GM21528 (cell line): ENCODE data around the gene HACL1.
"Not testable (repeated sequence)": the region's sequence is repeated elsewhere in the genome, so short reads cannot be mapped to it uniquely, and the experiment has no call there.

Experiments
- ATAC-seq: cut with Tn5 transposase; IDR thresholded peaks from one replicate; pipeline ENCODE4 v1.9.1; 2021; ENCODE audit warnings: mild to moderate bottlenecking, moderate library complexity; ENCODE audit not compliant: unreplicated experiment, low FRiP score

Gene HACL1

DNA sequence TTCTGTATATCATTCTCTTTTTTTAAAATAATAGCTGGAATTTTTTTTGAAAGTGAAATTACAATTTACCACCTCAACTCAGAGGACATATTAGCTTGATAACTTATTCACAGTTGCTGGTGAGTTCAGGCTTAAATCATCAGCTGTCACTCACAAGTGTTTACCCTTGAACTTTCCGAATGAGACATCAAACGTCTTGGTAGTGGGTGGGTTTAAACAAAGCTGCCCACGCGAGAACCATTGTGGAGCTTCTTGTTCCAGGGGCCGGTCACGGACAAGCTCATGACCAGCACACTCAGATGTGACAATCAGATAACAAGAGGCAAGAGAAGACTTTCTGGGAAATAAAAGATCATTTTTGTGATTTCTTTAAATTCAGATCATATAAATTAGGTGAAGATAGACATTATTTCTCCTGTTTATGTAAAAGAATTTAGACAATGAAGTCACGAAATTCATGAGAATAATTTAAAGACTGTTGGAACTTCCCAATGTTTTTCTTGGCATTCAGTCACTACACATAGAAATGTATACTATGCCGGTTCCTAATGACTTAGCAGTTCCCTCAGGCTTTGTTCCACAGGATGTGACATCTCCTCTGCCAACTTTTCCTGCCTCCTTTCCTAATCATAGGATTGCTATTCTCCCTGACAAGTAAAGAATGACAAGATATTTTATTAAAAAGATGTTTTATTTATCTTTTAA, 29.4 kb upstream of the HACL1 start:
- ATAC-seq: peak; percentile 54

DNA sequence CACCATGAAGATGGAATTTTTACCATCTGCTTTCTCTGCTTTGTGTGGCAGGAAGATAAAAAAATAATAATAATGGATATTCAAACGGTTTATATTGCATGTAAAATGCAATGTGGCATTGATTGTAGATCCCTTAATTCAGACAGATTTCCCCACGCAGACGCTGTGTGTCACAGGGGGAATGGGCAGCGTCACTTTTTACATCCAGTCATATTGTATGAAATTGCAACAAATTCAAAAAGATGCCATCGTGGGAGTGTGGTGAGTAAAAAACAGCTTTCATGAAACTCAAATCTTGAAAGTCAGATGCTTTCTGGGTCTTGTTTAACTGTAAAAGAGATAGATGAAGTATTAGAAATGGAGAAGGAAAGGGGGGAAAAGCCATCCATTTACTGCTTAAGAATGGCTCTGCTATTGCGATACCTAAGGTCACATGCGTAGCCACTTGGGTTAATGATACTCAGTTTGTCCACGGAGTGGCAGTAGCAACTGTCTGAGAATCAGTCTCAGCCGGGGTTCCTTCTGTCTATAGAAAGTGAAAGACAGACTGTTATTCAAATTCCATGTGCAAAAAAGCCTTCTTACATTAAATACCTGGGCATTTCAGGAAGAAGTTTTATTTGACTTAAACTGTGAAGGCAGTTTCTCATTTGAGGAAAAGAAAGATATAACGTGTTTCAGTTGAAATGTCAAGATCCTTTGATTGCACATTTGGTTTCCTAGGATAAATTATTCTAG, 28.7 kb upstream of the HACL1 start:
- peak; percentile 90 for ATAC-seq

DNA sequence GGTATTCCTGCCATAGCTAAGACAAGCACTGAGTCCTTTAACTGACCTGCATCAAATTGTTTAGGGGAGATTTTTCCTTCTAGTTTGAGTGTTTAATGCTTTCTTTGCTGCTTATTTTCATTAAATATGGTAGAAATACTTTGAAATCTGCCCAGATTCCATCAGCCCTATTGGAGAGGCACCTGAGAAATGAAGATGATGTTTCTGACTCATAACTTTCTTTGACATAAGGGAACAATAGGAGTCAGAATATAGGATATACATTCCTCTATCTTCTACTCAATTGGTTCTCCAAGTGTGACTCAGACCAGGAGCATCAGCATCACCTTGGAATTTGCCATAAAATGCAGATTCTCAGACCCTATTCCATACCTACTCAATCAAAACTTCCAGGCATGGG, 27.6 kb upstream of the HACL1 start:
- ATAC-seq: no peak

DNA sequence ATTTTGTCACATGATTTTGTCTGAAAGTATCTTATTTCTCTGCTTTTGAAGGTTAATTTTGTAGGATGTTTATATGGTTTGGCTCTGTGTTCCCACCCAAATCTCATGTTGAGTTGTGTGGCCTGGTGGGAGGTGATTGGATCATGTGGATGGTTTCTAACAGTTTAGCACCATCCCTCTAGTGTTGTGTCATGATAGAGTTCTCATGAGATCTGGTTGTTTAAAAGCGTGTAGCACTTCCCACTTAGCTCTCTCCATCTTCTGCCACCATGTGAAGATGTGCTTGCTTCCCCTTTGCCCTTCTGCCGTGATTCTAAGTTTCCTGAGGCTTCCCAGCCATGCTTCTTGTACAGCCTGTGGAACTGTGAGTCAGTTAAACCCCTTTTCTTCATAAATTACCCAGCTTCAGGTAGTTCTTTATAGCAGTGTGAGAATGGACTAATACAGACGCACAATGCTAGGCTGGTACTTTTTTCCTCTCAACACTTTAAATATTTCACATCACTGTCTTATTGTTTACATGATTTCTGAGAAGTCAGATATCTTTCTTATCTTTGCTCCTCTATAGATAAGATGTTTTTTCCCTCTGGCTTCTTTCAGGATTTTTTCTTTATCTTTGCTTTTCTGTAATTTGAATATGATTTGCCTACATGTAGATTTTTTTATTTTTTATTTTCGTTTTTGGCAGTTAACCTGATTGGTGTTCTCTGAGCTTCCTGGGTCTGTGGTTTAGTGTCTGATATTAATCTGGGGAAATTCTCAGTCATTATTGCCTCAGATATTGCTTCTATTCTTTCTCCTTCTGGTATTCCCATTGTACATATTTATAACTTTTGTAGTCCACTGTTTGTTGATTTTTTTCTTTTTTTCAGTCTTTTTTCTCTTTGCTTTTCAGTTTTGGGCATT, 22.4 kb upstream of the HACL1 start:
- ATAC-seq: no peak

DNA sequence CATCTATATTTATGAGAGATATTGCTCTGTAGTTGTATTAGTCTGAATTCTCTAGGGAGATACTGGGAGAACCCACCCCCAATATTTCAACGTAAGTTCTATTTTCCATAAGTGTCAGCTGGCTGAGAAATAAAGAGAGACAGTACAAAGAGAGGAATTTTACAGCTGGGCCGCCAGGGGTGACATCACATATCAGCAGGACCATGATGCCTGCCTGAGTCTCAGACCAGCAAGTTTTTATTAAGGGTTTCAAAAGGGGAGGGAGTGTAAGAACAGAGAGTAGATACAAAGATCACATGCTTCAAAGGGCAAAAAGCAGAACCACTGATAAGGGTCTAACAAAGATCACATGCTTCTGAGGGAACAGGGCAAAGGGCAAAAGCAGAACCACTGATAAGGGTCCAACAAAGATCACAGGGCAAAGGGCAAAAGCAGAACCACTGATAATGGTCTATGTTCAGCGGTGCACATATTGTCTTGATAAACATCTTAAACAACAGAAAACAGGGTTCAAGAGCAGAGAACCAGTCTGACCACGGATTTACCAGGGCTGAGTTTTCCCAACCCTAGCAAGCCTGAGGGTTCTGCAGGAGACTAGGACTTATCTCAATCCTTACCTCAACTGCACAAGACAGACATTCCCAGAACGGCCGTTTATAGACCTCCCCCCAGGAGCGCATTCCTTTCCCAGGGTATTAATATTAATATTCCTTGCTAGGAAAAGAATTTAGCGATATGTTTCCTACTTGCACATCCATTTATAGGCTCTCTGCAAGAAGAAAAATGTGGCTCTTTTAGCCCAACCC, 18.5 kb upstream of the HACL1 start:
- not testable (repeated sequence) for ATAC-seq

DNA sequence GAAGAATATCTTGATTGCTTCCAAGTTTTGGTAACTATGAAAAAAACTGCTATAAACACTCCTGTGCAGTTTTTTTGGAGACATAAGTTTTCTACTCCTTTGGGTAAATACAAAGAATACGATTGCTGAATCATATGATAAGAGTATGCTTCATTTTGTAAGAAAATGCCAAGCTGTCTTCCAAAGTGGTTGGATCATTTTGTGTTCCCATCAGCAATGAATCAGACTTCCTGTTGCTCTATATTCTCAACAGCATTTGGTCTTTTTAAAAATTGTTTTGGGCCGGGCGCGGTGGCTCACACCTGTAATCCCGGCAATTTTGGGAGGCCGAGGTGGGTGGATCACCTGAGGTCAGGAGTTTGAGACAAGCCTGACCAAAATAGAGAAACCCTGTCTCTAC, 14.7 kb upstream of the HACL1 start:
- no peak for ATAC-seq

DNA sequence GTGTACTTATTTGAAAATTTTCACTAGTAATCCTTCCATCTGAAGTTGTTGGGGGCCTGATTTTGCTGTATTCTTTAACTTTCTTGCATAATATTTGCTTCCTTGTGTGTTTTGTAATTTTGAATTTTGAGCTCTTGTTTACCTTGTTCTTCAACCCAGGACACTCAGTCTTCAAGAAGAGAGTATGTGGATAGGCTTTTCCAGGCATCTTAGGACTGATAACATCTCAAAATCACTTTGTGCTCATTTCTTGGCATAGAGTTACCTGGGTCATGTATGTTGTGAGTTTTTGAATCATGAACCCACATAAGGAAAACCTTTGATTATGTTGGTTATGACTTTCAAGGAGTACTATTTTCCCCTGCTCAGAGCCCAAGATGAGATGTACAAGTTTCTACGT, 13.6 kb upstream of the HACL1 start:
- no peak for ATAC-seq

DNA sequence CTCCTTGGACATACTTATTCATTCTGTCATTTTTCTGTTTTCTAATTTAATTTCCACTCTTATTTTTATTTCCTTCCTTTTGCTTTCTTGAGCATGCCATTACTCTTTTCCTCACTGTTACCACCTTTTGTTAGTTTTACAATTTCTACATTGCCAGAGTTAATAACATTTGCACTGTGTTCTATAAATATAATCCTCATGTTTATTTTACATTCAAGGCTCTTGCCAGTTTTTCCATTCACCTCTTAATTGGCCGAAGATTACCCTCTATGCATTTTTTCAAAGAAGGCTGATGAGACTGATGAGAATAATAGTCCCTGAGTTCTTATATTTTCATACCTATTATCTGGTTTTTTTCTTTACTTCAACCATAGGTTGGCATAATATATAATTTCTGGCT, 10.6 kb upstream of the HACL1 start:
- no peak for ATAC-seq

DNA sequence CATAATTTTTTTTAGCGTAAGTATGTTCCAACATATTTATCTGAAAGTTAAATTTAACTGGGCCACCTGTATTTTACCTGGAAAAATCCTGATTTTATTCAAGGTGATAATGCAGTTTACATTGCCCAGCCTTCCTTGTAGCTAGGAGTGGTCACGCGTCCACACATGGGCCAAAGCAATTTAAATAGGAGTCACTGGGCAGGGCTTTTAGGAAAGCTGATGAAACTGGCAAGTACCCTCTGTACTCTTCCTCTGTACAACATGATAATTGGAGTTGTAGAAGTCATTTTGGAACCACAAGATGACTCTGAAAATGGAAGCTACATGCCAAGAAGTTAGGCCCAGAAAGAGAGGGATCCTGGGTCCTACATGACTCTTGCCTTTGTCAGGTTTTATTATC, 9.6 kb upstream of the HACL1 start:
- no peak for ATAC-seq

DNA sequence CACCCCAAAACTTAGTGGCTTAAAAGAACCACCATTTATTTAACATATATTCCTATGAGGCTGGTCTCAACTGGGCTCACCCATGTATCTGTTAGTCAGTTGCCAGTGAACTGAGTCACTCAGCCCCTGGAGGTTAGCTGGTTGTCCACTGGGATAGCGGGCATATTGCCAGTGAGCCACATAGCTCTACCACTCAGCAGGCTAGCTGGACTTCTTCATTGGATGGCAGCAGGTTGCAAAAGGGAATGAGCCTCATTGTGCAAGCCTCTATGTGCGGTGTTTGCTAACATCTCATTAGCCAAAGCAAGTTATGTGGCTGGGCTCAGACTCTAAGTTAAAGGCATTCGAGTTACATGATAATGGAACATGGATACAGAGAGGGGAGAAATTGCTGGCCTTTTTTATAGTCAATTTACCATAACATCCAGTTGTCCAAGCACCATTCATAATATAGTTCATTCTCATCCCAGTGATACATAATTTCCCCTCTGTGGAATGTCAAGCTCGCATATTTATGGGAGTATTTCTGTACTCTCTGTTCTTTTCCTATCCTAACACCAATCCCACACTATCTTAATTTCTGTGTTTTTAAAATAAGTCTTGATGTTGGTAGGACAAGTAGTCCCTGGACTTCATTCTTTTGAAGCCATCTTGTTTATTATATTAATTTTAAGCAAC, 8.9 kb upstream of the HACL1 start:
- no peak for ATAC-seq

DNA sequence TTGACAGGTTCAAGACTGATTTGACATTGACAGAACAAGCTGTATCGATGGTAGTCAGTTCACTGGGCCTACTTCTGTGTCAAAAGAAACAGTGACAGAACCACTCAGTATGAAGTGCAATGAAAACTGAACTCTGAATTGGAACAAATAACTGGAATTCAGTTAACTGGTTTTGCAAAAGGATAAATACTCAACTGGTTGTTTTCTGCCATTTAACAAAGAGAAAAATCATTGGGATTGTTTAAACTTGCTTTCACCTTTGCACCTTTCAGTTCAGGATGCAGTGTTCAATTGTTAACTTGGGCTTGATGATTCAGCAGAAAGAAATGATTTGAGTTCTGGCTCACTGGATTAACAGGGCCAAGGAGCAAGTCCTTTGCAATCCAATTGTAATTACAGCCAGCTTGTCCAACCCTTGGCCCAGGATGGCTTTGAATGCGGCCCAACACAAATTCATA, 5.1 kb upstream of the HACL1 start:
- no peak for ATAC-seq

DNA sequence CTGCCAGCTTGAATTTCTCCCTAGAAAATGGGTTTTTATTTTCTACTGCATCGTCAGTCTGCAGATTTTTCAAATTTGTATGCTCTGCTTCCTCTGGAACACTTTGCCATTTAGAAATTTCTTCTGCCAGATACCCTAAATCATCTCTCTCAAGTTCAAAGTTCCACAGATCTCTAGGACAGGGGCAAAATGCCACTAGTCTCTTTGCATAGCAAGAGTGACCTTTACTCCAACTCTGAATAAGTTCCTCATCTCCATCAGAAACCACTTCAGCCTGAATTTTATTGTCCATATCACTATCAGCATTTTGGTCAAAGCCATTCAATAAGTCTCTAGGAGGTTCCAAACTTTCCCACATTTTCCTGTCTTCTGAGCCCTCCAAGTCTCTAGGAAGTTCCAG, 3.2 kb upstream of the HACL1 start:
- ATAC-seq: not testable (repeated sequence)

DNA sequence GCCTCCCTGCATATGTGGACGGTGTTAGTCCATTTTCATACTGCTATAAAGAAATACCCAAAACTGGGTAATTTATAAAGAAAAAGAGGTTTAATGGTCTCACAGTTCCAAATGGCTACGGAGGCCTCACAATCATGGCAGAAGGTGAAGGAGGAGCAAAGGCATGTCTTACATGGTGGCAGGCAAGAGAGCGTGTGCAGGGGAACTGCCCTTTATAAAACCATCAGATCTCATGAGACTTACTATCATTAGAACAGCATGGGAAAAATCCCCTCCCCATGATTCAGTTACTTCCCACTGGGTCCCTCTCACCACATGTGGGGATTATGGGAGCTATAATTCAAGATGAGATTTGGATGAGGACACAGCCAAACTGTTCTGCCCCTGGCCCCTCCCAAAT, 1.4 kb upstream of the HACL1 start:
- not testable (repeated sequence) for ATAC-seq

DNA sequence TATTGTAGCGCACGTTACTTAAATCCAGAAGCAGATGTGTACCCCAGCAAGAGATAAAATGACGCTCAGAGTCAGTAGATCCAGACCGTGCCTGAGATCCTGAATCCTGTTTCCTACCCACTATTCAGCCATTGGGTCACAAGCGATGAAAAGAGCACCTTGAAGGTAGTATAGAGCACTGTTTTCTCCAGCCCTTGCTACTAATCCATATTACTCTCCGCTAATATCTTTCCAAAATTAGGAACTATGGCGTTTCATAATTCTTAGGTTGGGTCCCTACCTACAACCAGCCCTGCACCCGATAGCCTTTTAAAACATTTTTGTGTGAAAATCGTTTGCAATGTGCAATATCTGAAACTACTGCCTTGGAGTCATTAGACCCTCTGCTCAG, 772 bp upstream of the HACL1 start:
- ATAC-seq: peak; percentile 37

DNA sequence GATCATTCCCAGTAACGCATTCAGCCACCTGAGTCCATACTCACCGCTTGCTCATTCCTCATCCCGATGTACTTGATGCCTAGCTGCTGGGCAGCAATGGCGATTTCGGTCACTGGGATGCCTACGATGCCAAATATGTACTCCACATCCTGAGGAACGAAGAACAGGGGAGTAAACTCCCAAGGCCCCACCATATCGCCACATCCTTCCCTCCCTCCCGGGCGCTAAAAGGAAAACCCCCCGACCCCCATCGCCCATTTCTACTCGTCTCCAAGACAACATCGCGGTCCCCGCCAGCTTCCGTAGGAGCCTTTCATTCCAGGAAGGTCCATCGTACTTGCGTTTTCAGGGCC, 347 bp downstream of the HACL1 start:
- ATAC-seq: peak; percentile 15

DNA sequence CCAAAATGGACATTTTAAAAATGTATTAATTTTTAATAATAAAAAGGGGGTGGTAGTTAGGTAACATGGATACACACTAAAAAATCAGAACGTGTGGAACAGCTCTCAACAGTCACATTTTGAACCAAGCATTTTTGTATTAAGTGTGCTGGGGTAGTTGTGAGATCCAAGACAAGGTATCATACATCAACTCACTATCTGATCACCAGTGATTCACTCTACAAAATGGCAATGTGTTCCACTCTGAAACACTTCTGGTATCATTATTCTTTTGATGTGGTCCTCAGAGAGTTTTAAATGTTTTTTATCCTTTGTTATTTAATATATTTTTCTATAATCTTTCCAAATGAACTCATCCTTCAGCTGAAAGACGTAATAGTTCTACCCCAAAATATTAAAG, 5.4 kb downstream of the HACL1 start:
- ATAC-seq: no peak

DNA sequence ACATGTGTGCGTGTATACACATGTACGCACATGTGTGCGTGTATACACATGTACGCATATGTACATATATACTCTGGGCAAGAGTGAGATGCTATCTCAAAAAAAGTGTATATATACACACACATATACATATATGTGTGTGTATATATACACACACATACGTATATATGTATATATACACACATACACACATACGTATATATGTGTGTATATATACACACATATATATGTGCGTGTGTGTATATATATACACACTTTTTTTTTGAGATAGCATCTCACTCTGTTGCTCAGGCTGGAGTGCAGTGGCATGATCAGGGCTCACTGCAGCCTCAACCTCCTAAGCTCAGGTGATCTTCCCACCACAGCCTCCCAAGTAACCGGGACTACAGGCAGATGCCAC, 8.4 kb downstream of the HACL1 start:
- no peak for ATAC-seq

DNA sequence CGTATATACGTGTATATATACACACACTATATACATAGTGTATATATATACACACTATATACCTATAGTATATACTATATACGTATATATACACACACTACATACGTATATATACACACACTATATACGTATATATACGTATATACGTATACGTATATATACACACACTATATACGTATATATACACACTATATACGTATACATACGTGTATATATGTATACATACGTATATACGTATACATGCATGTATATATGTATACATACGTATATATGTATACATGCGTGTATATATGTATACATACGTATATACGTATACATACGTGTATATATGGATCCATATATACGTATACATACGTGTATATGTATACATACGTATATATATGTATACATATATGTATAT, 9.4 kb downstream of the HACL1 start:
- ATAC-seq: no peak

DNA sequence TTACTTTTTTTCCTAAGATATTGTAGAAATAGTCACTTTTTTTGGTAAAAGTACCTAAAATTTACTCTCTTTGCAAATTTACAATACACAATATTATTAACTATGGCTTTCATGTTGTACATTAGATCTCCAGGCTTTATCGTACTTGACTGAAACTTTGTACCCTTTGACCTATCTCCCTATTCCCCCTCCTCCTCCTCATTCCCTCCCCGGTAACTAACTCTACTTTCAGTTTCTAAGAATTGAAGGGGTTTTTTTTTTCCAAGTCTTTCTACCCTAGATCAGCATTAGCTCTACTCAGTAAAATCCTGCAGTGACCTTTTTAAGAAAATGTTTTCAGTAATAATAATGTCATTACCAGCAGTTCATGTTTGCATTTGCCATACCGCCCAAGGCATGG, 10.1 kb downstream of the HACL1 start:
- ATAC-seq: no peak
